Suprapubic skin (tissue), 3 donors: ENCODE measurements around the gene ITPK1.

ENCODE experiments used
- CTCF ChIP-seq, 2 donors: fragments of 200-600 bp in 1 of 2; fragments of 450-650 bp in 1 of 2; sonication (generic) in 1 of 2; IDR thresholded peaks; one replicate each; pipeline ENCODE4 v1.5.1; 2016 to 2019; ENCODE audit warnings: antibody characterized with exemption in 2 of 2, mild to moderate bottlenecking in 1 of 2, moderate library complexity in 1 of 2
- POLR2A ChIP-seq, 2 donors: fragments of 450-650 bp; IDR thresholded peaks; one replicate each; pipeline ENCODE4 v1.6.1; 2017; ENCODE audit warnings: antibody characterized with exemption in 2 of 2, mild to moderate bottlenecking in 2 of 2, moderate library complexity in 2 of 2

- TF ChIP-seq POLR2A (IDR thresholded peaks at IDR 0.05), result no peak
- TF ChIP-seq CTCF (IDR thresholded peaks at IDR 0.05), result no peak
These were observed 210.1 kb downstream of the ITPK1 start for GRCh38 chr14:92905667-92906066.
